HG03097 (cell line): Measurements from ENCODE around the gene TMEM108.

Experiments
- ATAC-seq: cut with Tn5 transposase; IDR thresholded peaks from one replicate; pipeline ENCODE4 v1.9.1; 2021; ENCODE audit not compliant: unreplicated experiment, low FRiP score

TMEM108 gene

GRCh38 chr3:133401374-133402135, 363.4 kb downstream of the TMEM108 start:
- no peak for ATAC-seq

DNA sequence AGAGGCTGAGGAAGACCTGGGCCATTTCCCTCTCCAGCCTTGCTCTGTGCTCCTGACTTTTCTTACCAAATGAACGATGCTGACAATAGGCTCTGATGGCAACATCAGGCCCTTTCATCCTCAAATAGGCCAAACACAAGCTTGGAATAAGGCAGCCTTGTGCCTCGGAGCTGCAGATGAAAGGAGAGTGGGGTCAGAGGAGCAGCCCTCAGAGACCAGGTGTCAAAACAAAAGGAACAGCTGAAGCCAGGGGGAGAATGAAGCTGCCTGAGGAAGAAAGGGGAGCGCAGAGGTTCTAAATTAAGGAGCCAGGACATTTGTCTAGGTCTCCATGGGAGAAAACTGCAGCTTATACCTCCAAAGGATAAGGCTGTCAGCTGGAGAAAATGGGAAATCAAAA, 366.7 kb downstream of the TMEM108 start:
- ATAC-seq: no peak

DNA sequence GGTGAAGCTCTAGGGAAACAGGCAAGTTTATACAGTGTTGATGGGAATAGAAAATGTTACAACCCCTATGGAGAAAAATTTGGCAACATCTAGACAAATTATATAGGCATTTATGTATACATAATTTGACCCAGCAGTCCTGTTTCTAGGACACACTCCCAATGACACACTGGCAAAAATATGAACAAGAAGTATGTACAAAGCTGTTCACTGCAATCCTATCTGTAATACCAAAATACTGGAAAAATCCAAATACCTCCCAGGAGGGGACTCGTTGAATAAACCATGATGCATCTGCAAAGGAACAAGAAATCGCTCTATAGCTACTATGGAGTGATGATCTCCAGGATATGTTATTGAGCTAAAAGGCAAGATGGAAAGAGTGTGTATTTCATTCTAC, 370.2 kb downstream of the TMEM108 start:
- ATAC-seq: no peak

- ATAC-seq: no peak
These were observed 370.8 kb downstream of the TMEM108 start for GRCh38 chr3:133408961-133409360.

DNA sequence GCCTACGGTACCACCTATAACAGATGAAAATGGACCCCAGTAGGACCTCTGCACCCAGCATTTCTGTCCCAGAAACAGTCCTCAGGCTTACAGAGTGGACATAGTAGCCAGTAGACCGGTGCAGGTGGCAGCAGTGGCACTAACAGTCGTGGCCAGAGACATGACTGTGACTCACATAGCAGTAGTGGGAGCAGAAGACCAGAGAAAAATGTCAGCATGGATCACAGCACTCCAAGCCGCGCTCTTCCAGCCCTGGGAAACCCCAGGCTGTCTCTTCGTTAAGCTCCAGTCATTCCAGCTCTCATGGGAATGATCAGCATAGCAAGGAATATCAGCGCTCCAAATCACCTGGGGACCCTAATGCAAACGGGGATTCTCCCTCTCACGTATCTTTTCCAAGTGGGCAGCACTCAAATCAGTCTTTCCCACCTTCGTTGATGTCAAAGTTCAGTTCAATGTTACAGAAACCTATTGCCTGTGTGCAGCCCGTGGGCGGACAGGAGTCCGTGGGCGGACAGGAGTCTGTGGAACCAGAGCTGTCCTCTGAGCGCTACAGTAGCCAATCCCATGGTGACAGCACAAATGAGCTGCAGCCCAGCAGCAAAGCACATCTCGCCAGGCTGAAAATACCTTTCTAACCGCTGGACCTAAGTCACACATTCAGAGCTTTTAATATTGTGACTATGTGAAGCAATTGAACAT, 372.2 kb downstream of the TMEM108 start:
- no peak for ATAC-seq

DNA sequence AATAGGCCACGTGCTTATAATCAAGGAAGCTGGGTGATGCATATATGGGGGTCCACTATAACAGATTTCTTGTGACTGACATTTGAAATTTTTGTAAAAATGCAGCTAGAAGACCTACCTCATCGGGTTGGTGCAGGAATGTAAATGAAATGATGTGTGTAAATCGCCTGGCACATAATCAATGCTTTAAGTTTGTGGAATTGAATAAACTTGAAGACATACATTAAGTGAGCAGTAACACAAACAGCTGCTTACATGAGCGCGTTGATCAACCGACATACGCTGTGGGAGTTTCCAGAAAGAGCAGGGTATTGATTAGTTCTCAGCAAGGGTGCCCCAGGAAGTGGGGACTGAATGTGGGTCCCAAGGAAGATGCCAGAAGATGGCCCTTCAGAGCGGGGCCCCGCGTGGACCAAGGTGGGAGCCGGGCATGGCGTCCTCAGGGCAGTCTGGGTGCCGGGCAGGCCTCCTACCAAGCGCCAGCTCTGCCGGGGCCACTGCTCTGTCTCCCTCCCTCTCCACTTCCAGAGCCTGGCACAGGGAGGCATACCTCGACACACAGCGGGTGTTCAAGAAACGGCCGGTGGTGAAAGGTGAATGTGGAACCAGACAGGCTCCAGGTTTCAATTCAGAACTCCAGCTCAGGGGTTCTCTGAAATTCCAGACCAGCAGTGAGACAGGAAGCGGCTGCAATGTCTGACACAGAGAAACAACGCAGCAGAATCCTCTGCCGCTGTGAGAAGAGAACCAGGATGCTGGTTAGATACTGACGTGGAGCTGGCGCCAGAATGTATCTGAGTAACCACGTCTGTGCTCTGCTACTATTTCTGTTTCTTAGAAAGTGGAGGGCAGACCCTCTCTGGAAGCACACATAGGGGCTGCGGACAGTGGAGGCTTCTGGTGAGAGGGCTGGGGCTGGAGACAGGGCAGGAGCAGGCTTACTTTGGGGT, 374.3 kb downstream of the TMEM108 start:
- ATAC-seq: no peak

- no peak for ATAC-seq
These were observed 375.2 kb downstream of the TMEM108 start for GRCh38 chr3:133413161-133414020.

DNA sequence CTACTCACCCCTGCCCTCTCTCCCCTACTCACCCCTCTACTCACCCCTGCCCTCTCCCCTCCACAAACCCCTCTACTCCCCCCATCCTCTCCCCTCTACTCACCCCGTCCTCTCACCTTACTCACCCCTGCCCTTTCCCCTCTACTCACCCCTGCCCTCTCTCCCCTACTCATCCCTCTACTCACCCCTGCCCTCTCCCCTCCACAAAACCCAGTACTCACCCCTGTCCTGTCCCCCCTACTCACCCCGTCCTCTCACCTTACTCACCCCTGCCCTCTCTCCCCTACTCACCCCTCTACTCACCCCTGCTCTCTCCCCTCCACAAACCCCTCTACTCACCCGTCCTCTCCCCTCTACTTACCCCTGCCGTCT, 375.8 kb downstream of the TMEM108 start:
- ATAC-seq: no peak

GRCh38 chr3:133418361-133418760, 380.2 kb downstream of the TMEM108 start:
- no peak for ATAC-seq

DNA sequence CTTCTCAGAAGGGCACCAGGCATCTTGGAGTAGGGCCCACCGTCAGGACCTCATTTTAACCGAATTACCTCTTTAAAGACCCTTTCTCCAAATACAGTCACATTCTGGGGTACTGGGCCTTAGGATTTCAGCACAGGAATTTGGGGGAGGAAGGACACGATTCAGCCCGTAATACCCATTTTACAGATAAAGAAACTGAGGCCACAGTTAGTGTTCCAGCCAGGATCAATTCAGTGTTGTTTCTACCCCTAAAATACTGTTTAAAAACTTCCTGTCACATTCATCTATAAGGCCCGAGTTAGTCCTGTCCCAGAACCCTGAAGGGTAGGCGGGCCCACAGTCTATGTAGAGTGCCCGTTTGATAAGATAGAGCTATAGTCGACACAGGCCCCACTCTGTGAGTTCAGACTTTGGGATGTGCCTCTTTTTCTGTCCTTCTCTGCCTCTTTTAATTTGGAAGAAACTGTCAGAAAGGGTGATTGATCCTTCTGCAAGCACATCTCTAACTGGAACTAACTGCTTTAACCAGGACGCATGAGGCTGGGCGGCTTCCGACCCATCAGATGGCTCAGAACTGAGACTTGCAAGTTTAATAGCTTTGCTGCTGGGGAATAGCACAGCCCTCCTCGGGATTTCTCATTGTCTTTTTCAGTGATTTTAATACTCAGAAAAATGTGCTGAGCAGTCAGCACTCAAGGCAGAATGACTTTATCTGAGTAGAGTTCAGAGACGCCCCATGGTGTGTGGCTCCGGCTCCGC, 381.1 kb downstream of the TMEM108 start:
- ATAC-seq: no peak

- ATAC-seq: no peak
These were observed 387.0 kb downstream of the TMEM108 start for GRCh38 chr3:133424937-133425869.

GRCh38 chr3:133425898-133426297, 387.7 kb downstream of the TMEM108 start:
- ATAC-seq: no peak

- ATAC-seq: no peak
These were observed 388.5 kb downstream of the TMEM108 start for GRCh38 chr3:133426721-133427120.

DNA sequence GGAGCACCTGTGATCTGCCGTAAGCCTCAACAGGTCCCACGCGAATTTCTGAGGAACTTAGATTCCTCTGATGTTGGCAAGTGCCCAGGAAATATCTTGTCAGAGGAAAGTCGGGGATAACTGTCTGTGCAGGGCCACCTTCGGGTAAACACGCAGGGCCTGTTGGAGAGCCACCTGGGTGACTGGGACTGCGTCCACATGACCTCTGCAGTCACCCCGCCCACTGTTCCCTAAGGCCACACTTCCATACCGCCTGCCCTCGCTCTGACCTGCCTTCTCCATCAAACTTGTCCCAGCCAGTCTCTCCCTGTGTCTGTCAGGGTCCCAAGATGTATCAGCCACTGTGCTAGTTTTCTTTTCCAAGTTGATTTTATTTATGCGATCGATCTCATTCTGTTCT, 390.4 kb downstream of the TMEM108 start:
- ATAC-seq: no peak

GRCh38 chr3:133429063-133429462, 390.9 kb downstream of the TMEM108 start:
- ATAC-seq: no peak

DNA sequence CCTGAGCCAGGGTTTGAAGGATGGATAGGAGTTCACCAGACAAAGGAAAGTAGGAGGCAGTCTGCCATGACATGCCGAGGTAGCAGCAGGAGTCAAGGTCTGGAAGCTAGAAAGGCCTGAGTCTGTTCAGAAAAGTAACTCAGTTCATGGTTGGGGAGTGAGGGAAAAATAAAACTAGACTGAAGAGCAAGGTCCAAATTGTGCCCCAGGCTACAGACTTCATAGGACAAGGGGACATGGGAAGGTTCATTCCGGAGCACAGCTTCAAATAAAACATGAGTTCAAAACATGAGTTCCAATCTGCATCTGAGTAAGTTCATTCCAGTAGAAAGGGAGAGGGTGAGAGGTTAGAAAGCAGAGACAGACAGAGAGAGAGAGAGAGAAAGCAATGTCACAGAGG, 401.4 kb downstream of the TMEM108 start:
- no peak for ATAC-seq

GRCh38 chr3:133440652-133441051, 402.5 kb downstream of the TMEM108 start:
- ATAC-seq: no peak

GRCh38 chr3:133441867-133442270, 403.7 kb downstream of the TMEM108 start:
- peak; percentile 63 for ATAC-seq
